Thoracic aorta (tissue), 2 donors: Measurements from ENCODE around the gene CHCHD6. TPM values are rescaled to one million over a fixed set of nuclear protein-coding genes. Genes with fewer than 3 reads are reported as not detected.

ENCODE experiments used
- ATAC-seq: fragments of 150-250 bp; one replicate; pipeline ENCODE4 v1.8.0; 2017; ENCODE audit warnings: low read depth; ENCODE audit not compliant: insufficient number of reproducible peaks, low FRiP score
- DNase-seq: peaks from one replicate; pipeline ENCODE4 v3.0.0-alpha.2; 2020; ENCODE audit warnings: low spot score
- H3K27ac ChIP-seq, 2 donors: fragments of 200-600 bp; sonication (generic); 1 replicate in 1 of 2; 2 replicates in 1 of 2; pipeline ENCODE4 v1.5.1; 2016; ENCODE audit warnings: mild to moderate bottlenecking in 2 of 2, moderate library complexity in 2 of 2
- H3K27me3 ChIP-seq: fragments of 200-600 bp; sonication (generic); replicated peaks from 2 replicates; pipeline ENCODE4 v1.6.0; 2016; ENCODE audit warnings: mild to moderate bottlenecking; ENCODE audit not compliant: insufficient read depth
- H3K36me3 ChIP-seq: fragments of 200-600 bp; sonication (generic); one replicate; pipeline ENCODE4 v1.5.1; 2016
- H3K4me1 ChIP-seq, 2 donors: fragments of 200-600 bp; sonication (generic); 1 replicate in 1 of 2; 2 replicates in 1 of 2; pipeline versions ENCODE4 v1.5.1 to v1.6.0; 2016; ENCODE audit warnings: low read depth in 2 of 2, mild to moderate bottlenecking in 1 of 2; ENCODE audit not compliant: control insufficient read depth in 1 of 2
- H3K4me3 ChIP-seq: fragments of 200-600 bp; sonication (generic); 2 replicates; pipeline ENCODE4 v1.5.1; 2016; ENCODE audit warnings: mild to moderate bottlenecking
- H3K9me3 ChIP-seq: fragments of 200-600 bp; sonication (generic); 2 replicates; pipeline ENCODE4 v1.5.1; 2016
- CTCF ChIP-seq: fragments of 200-600 bp; sonication (generic); IDR thresholded peaks from one replicate; pipeline ENCODE4 v1.5.1; 2019; ENCODE audit warnings: antibody characterized with exemption
- total RNA-seq, 2 donors: library from RNA; depleted of rRNA; stranded (reverse); fragments of >200 nt; gene quantifications; one replicate each; pipeline versions ENCODE4 v1.1.0 to v1.2.3, GENCODE V29; 2016

Gene CHCHD6
- total RNA-seq, 2 donors from 2014 or later: 12.5 to 17.1 TPM

GRCh38 chr3:126961791-126962461, 257.9 kb downstream of the CHCHD6 start:
- TF ChIP-seq CTCF: no peak
- Histone ChIP-seq H3K27ac (peak overlapping the region; percentile 31 to 71), H3K4me1 (peaks cover 16 to 28% of the 10 kb centered on the region in 2 donors), H3K36me3 (no peaks in the 10 kb centered on the region), H3K4me3 (no peak overlapping the region), H3K9me3 (no peaks in the 10 kb centered on the region), H3K27me3 (no peaks in the 10 kb centered on the region)
- DNase-seq: no peak
- ATAC-seq: peak; percentile 42

- H3K27ac ChIP-seq: peak overlapping the region in 1 of 2 donors; percentile 31
- no peak for DNase-seq
- no peaks in the 10 kb centered on the region for H3K36me3 ChIP-seq
Measured at GRCh38 chr3:126962756-126963155, 258.7 kb downstream of the CHCHD6 start.

GRCh38 chr3:126963261-126964190, 259.5 kb downstream of the CHCHD6 start:
- Histone ChIP-seq H3K4me1 (peaks cover 16 to 28% of the 10 kb centered on the region in 2 donors), H3K4me3 (no peak overlapping the region), H3K9me3 (no peaks in the 10 kb centered on the region), H3K27ac (no peak overlapping the region), H3K36me3 (no peaks in the 10 kb centered on the region), H3K27me3 (no peaks in the 10 kb centered on the region)
- TF ChIP-seq CTCF: no peak
- ATAC-seq: no peak
- DNase-seq: no peak

More at GRCh38 chr3:126962756-126963155, 258.7 kb downstream of the CHCHD6 start:
- no peaks in the 10 kb centered on the region for H3K9me3 ChIP-seq
- H3K27me3 ChIP-seq: no peaks in the 10 kb centered on the region
- TF ChIP-seq CTCF: no peak
- ATAC-seq: no peak
- no peak overlapping the region for H3K4me3 ChIP-seq
- peaks cover 16 to 28% of the 10 kb centered on the region in 2 donors for H3K4me1 ChIP-seq

GRCh38 chr3:126964261-126964660, 260.2 kb downstream of the CHCHD6 start:
- no peak for DNase-seq
- no peak for ATAC-seq
- no peaks in the 10 kb centered on the region for H3K36me3 ChIP-seq

More at GRCh38 chr3:126964261-126964660, 260.2 kb downstream of the CHCHD6 start:
- Histone ChIP-seq H3K9me3 (no peaks in the 10 kb centered on the region), H3K27me3 (no peaks in the 10 kb centered on the region), H3K4me3 (no peak overlapping the region), H3K4me1 (peaks cover 16 to 28% of the 10 kb centered on the region in 2 donors), H3K27ac (no peak overlapping the region)
- TF ChIP-seq CTCF: no peak
